Activated naive CD4-positive, alpha-beta T cell treated with anti-CD3 and anti-CD28 coated beads, Interleukin-2, amount 50 U/mL, for 72 hours (primary cell): ENCODE data around the gene CKM. TPM values are rescaled to one million over a fixed set of nuclear protein-coding genes. Genes with fewer than 3 reads are reported as not detected.

Source experiments
- ATAC-seq, 2 donors: fragments of 150-1000 bp; cut with Tn5 transposase; 2 replicates each; pipeline ENCODE4 v1.10.0; 2021; ENCODE audit warnings: mild to moderate bottlenecking in 2 of 2, moderate library complexity in 2 of 2
- DNase-seq, 2 donors: peaks; one replicate each; pipeline ENCODE4 v3.0.0; 2021 to 2022; ENCODE audit warnings: low spot score in 2 of 2
- H3K27ac Mint-ChIP-seq, 2 donors: one replicate each; pipeline ENCODE4 v1.8.0; 2022; ENCODE audit warnings: mild to moderate bottlenecking in 2 of 2, mixed read lengths in 2 of 2
- H3K36me3 Mint-ChIP-seq, 2 donors: one replicate each; pipeline ENCODE4 v1.8.0; 2022; ENCODE audit warnings: mixed read lengths in 2 of 2
- H3K9me3 Mint-ChIP-seq, 2 donors: one replicate each; pipeline ENCODE4 v1.8.0; 2022; ENCODE audit warnings: mixed read lengths in 2 of 2
- total RNA-seq, 2 donors: library from RNA; stranded (reverse); gene quantifications; one replicate each; pipeline ENCODE4 v1.2.3, GENCODE V29; 2022

Gene CKM
- total RNA-seq, result not detected

GRCh38 chr19:45322744-45323281 lies at the start of gene CKM:
TSS of gene CKM (minus strand) at chr19:45322875. CDS start at chr19:45319713, 3,162 bp downstream.
- Mint-ChIP-seq H3K36me3 (no peaks in the 10 kb centered on the region), H3K9me3 (no peaks in the 10 kb centered on the region), H3K27ac (no peak within 1 kb of the TSS)
- no peak for ATAC-seq
- DNase-seq, result no peak

DNA sequence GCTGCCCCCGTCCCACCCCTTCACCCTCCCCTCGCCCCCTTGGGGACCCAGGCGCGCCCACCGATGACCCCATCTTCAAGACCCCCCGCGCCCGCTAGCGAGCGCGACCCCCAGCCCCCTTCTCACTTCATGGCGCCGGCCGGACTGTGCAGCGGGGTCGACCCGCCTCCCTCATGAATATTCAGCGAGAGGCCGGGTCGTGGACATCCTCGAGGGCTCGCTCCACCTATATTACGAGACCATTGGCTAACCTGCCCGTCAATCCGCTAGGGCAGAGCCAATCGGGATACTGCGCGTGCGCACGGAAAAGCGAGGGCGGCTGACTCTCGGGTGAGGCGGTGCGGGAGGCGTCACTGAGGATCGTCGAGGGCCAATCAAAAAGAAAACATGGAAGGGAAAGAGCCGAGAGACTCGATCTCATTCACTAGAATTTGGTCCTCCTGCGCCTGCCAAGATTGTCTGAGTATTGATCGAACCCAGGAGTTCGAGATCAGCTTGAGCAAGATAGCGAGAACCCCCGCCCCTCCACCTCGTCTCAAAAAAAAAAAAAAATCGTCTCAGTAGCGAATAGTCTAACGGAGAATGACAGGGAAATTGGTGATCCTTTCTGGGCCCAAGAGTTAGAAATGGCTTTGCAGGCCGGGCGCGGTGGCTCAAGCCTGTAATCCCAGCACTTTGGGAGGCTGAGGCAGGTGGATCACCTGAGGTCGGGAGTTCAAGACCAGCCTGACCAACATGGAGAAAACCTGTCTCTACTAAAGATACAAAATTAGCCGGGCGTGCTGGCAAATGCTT lies 47.9 kb upstream of the CKM start, which contains the start of gene ERCC2:
TSS of gene ERCC2 (minus strand) at position 164 of the 795 bp plus-strand sequence. CDS start at position 131, 33 bp downstream.
- ATAC-seq (peak; percentile 99), DNase-seq (peak; percentile 100)
- Mint-ChIP-seq H3K27ac (peak within 1 kb of the TSS; percentile 94 to 95), H3K36me3 (no peaks in the 10 kb centered on the region), H3K9me3 (no peaks in the 10 kb centered on the region)

DNA sequence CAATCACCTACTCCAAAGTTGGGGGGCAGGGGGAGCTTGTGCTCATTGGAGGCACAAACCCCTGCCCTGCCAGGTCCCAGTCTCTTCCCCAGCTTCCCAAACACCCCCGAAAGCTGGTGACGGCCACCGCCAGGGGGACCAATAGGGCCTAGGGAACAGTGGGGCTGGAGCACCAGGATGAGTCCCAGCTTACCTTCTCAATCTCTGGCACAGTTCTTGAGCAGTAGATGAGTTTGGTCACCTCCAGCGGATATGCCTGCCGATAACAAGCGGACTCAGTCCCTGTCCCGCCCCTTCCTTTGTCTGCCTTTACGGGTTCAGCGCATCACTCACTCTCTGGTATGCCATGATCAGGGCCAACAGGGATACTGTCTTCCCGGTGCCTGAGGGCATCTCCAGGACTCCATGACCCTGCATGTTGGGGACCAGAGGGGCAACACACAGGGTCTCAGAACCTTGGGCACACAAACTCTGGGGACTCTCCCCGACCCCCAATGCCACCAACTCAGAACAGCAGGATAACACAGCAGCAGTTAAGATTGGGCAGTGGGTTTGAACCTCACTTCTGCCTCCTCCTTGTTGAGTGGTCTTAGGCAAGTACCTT lies 46.2 kb upstream of the CKM start:
- no peak overlapping the region for H3K27ac Mint-ChIP-seq
- ATAC-seq (no peak), DNase-seq (no peak)
- no peaks in the 10 kb centered on the region for H3K9me3 Mint-ChIP-seq
- no peaks in the 10 kb centered on the region for H3K36me3 Mint-ChIP-seq

GRCh38 chr19:45368127-45368526 lies 45.5 kb upstream of the CKM start:
- ATAC-seq, result no peak
- Mint-ChIP-seq H3K36me3 (no peaks in the 10 kb centered on the region), H3K9me3 (no peaks in the 10 kb centered on the region), H3K27ac (no peak overlapping the region)
- no peak for DNase-seq

- peaks cover 0 to 6% of the 10 kb centered on the region in 2 donors for H3K36me3 Mint-ChIP-seq
- DNase-seq (no peak), ATAC-seq (no peak)
- no peaks in the 10 kb centered on the region for H3K9me3 Mint-ChIP-seq
- H3K27ac Mint-ChIP-seq, result no peak overlapping the region
Observed at GRCh38 chr19:45364696-45365095, 42.0 kb upstream of the CKM start.

DNA sequence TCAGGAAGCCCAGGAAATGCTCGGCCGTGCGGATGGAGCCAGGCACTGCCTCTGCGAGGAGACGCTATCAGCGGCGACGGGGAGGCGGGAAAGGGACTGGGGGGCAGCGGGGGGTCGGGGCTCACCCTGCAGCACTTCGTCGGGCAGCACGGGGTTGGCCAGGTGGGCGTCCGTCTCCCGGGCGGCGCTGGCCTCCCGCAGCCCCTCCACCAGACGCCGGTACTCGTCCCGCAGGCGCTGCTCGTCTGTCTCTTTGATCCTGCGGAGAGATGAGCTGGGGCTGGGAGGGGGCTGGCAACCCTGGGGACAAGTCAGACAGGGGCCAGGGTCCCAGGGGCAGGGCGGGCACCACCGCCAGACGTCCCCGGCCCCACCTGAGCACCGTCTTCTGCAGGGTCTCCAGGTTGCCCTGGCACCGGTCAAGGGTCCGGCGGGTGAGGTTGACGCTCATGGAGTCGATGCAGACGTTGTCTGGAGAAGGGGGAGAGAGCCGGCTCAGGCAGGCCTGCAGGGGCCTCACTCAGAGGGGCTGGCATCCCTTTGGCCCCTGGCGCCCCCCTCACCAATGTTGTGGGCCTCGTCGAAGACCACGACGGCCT lies 41.3 kb upstream of the CKM start:
- no peaks in the 10 kb centered on the region for H3K9me3 Mint-ChIP-seq
- DNase-seq, result no peak
- H3K36me3 Mint-ChIP-seq, result peaks cover 0 to 6% of the 10 kb centered on the region in 2 donors
- no peak overlapping the region for H3K27ac Mint-ChIP-seq
- ATAC-seq, result no peak

DNA sequence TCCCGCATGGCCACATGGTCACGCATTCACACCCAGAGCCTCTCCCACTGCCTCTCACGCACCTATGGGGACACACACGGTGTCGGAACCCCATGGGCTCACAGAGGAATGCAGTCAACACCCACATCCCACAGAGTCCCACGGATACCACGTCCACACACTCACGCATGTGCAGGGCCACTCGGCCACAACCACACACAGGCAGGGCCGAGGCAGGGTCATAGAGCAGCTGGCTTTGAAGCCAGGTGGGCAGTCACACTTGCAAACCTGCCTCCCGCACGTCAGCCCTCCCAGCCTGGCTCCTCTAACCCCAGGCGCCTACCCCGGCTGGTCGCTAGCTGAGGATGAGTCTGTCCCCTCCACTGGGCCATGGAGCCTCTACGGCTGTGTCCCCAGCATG lies 39.6 kb upstream of the CKM start:
- DNase-seq (no peak), ATAC-seq (no peak)
- H3K27ac Mint-ChIP-seq, result no peak overlapping the region
- H3K9me3 Mint-ChIP-seq, result no peaks in the 10 kb centered on the region
- H3K36me3 Mint-ChIP-seq, result peaks cover 0 to 6% of the 10 kb centered on the region in 2 donors

DNA sequence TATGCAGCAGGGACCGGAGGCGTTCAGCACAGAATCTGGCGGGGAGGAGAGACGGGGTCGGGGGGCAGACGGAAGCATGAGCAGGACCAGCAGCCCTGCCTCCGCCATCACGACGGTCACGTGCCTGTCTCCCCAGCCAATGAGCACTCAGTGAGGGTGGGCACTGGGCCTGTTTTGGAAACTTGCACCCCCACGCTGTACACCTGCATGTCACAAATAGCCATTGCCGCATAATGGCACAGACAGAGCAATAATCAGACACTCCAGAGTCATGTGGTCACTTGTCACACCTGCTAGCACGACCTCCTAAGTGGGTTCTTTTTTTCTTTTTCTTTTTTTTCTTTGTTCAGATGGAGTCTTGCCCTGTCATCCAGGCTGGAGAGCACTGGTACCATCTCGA lies 38.9 kb upstream of the CKM start:
- H3K9me3 Mint-ChIP-seq, result no peaks in the 10 kb centered on the region
- no peak overlapping the region for H3K27ac Mint-ChIP-seq
- H3K36me3 Mint-ChIP-seq, result peaks cover 0 to 6% of the 10 kb centered on the region in 2 donors
- no peak for DNase-seq
- no peak for ATAC-seq

- no peaks in the 10 kb centered on the region for H3K9me3 Mint-ChIP-seq
- DNase-seq (no peak), ATAC-seq (no peak)
- peaks cover 0 to 19% of the 10 kb centered on the region in 2 donors for H3K36me3 Mint-ChIP-seq
- H3K27ac Mint-ChIP-seq, result peak overlapping the region; percentile 29 to 80
Observed at GRCh38 chr19:45358213-45358792, 35.6 kb upstream of the CKM start.

GRCh38 chr19:45357445-45357783 lies 34.7 kb upstream of the CKM start:
- Mint-ChIP-seq H3K27ac (no peak overlapping the region), H3K9me3 (no peaks in the 10 kb centered on the region), H3K36me3 (peaks cover 0 to 19% of the 10 kb centered on the region in 2 donors)
- DNase-seq (no peak), ATAC-seq (no peak)

GRCh38 chr19:45356760-45357444 lies 34.2 kb upstream of the CKM start:
- ATAC-seq (no peak), DNase-seq (no peak)
- H3K36me3 Mint-ChIP-seq, result peaks cover 0 to 19% of the 10 kb centered on the region in 2 donors
- no peak overlapping the region for H3K27ac Mint-ChIP-seq
- no peaks in the 10 kb centered on the region for H3K9me3 Mint-ChIP-seq

DNA sequence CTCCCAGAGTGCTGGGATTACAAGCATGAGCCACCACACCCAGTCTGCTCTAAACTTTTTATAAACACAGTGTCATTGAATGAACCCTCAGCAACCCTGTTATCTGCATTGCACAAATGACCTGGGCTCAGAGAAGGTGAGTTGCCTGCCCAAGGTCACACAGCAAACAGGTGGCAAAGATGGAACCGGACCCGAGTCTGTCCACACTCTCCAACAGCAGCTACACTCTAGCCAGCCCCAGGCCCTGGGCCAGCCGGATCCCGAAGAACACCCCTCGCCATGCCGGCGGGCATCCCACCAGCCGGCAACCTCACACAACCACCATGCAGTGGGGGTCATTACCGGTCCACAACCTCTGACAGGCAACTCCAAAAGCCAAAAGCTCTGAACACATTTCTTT lies 33.2 kb upstream of the CKM start:
- DNase-seq, result no peak
- H3K36me3 Mint-ChIP-seq, result peaks cover 0 to 14% of the 10 kb centered on the region in 2 donors
- no peak overlapping the region for H3K27ac Mint-ChIP-seq
- no peak for ATAC-seq
- H3K9me3 Mint-ChIP-seq, result no peaks in the 10 kb centered on the region

DNA sequence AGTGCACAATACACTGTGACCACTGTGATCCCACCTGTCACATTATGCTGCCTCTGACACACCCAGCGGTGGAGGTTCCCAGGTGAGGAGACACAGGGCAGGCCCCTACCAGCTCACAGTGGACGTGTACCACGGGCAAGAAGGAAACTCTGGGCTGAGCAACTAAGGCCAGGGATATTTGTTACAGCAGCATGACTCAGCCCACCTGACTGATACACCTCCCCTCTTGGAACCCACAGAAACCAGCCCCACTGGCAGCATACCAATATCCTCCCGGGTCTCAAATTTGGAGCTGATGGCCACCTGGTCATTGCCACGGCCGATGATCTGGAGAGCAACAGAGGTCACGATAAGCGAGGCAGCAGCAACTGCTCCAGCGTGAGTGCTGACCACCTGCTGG lies 32.7 kb upstream of the CKM start:
- ATAC-seq (peak in 1 of 2 donors; percentile 18), DNase-seq (no peak)
- Mint-ChIP-seq H3K27ac (no peak overlapping the region), H3K9me3 (no peaks in the 10 kb centered on the region), H3K36me3 (peaks cover 0 to 14% of the 10 kb centered on the region in 2 donors)

DNA sequence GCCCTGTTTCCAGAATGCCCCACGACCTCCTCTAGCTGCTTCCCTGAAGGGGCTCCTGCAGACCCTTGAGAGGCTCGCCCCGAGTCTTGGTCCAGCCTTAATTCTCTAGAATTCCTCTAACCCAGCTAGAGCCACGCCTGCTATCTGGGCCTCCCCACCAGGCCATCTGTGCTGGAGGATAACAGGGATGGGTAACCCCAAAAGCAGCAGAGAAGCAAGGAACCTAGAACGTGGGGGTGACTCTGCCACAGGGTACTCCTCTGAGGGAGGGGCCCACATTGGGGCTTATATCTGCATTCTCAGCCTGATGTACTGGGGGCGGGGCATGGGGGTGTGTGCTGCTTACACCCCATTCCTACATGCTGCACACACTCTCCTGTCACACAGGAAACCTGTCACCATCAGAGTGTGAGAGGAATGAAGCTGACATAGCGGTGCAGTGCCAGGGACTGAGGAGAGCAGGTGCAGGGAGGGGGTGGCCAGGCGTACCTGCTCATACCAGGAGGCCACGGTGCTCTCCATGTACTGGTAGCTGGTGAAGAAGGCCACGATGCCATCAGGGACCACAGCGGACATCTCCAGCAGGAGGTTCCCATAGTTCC lies 31.7 kb upstream of the CKM start:
- ATAC-seq, result no peak
- no peak for DNase-seq
- peaks cover 0 to 14% of the 10 kb centered on the region in 2 donors for H3K36me3 Mint-ChIP-seq
- no peak overlapping the region for H3K27ac Mint-ChIP-seq
- H3K9me3 Mint-ChIP-seq, result no peaks in the 10 kb centered on the region

GRCh38 chr19:45352914-45353796 lies 30.5 kb upstream of the CKM start:
- ATAC-seq (peak in 1 of 2 donors; percentile 32), DNase-seq (no peak)
- Mint-ChIP-seq H3K27ac (peak overlapping the region in 1 of 2 donors; percentile 19), H3K9me3 (no peaks in the 10 kb centered on the region), H3K36me3 (peaks cover 0 to 14% of the 10 kb centered on the region in 2 donors)
